AG09309 (cell line): Measurements from ENCODE around the gene TBC1D10A.

ENCODE experiments used
- DNase-seq: peaks from one replicate; pipeline ENCODE4 v3.0.0-alpha.2; 2010; ENCODE audit warnings: low read depth
- H3K4me3 ChIP-seq: 2 replicates; pipeline ENCODE4 v1.5.1; 2011; ENCODE audit warnings: mild to moderate bottlenecking, low read depth, low read length, moderate library complexity; ENCODE audit not compliant: control insufficient read depth
- TF ChIP-seq, protein P1 (sequence below): IDR thresholded peaks from 2 replicates; pipeline ENCODE4 v1.5.1; 2011; ENCODE audit warnings: mild to moderate bottlenecking, low read depth, low read length, inconsistent platforms; ENCODE audit not compliant: insufficient read depth, control insufficient read depth; ENCODE audit errors: missing control alignments

TBC1D10A gene

GRCh38 chr22:30296833-30297232 lies 29.9 kb downstream of the TBC1D10A start:
- TF ChIP-seq, protein P1, sequence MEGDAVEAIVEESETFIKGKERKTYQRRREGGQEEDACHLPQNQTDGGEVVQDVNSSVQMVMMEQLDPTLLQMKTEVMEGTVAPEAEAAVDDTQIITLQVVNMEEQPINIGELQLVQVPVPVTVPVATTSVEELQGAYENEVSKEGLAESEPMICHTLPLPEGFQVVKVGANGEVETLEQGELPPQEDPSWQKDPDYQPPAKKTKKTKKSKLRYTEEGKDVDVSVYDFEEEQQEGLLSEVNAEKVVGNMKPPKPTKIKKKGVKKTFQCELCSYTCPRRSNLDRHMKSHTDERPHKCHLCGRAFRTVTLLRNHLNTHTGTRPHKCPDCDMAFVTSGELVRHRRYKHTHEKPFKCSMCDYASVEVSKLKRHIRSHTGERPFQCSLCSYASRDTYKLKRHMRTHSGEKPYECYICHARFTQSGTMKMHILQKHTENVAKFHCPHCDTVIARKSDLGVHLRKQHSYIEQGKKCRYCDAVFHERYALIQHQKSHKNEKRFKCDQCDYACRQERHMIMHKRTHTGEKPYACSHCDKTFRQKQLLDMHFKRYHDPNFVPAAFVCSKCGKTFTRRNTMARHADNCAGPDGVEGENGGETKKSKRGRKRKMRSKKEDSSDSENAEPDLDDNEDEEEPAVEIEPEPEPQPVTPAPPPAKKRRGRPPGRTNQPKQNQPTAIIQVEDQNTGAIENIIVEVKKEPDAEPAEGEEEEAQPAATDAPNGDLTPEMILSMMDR: no peak
- DNase-seq: no peak
- no peak overlapping the region for H3K4me3 ChIP-seq

DNA sequence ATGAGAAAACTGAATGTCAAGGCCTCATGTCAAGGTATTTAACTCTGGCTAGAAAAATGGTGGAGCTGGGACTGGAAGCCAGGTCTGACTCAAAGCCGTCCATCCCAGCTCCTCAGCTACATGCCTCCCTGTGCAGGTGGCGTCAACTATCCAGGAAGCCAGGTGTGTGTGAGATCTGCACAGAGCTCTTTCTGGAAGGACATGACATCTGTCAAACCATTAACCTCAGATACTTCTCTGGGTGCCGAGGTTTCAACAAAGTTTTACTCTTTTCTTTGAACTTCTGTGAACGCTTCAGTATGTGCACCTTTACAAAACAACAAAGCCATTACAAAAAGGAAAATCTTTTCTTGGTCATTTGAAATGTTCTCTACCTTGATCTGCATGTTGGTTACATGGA lies 30.4 kb downstream of the TBC1D10A start:
- TF ChIP-seq, protein P1: no peak

DNA sequence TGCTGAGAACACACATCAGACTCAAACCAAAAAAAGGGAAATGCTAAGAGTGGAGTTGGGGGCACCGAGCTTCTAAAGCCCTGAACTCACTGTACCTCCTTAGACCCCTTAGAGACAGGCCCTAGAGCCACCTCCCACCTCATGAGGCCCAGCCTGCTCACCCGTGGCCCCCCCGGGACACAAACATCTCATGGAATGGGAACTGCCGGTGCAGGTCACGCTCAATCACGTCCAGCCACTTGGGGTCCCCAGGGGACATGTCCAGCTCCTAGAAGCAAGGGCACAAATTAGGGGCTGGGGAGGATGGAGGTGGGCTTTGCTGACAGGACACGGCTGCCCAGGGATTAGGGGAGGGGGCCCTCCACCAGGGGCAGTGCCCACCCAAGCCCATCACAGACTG lies 31.2 kb downstream of the TBC1D10A start:
- no peak overlapping the region for H3K4me3 ChIP-seq
- DNase-seq: no peak
- TF ChIP-seq, protein P1: no peak

More for the DNA sequence above, 30.4 kb downstream of the TBC1D10A start:
- no peak for DNase-seq
- H3K4me3 ChIP-seq: no peak overlapping the region

- DNase-seq: no peak
- TF ChIP-seq, protein P1: no peak
- H3K4me3 ChIP-seq: no peak overlapping the region
Observed at GRCh38 chr22:30294830-30295229, 31.9 kb downstream of the TBC1D10A start.

DNA sequence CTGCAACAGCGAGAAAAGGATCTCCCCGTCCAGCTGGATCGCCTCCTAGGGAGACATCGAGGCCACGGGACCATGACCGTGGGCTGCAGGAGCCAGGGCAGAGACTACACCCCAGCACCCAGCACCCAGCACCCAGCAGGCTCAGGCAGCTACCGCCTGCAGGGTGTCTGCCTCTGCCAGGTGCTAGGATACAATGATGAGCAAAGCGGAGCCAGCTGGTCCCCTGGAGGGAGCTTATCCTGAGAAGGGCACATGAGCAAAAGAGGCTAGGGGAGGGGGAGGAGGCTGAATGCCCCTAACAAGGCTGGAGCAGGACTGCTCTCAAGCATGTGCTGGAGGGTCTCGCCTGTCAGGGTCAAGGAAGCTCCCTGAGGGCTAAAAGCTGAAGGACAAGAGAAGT lies 32.7 kb downstream of the TBC1D10A start:
- TF ChIP-seq, protein P1: no peak
- no peak for DNase-seq

DNA sequence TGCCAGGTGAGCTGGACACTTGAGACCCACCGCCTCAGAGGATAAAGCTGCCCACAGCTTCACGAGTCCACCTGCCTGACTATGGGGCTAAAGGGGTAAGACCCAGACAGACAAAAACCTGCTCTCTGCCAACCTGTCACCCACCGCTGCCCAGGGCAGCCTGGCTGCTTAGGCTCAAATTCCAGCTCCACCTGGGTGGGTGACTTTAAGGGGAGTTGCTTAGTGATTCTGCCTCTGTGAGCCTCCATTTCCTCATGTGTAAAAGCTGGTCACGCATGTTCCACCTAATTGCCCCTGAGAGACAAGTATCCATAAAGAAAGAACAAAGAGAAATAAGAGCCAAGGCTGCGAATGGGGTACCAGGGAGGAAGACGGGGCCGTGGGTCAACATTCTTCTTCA lies 33.7 kb downstream of the TBC1D10A start:
- no peak overlapping the region for H3K4me3 ChIP-seq
- no peak for DNase-seq
- TF ChIP-seq, protein P1: no peak

More for the DNA sequence above, 32.7 kb downstream of the TBC1D10A start:
- H3K4me3 ChIP-seq: no peak overlapping the region
